DND-41 (cell line): ENCODE data around the gene OR2D3.

Source experiments
- ATAC-seq: fragments of 200-7000 bp; cut with Tn5 transposase; 3 replicates; pipeline ENCODE4 v1.9.1; 2021; ENCODE audit warnings: low read depth; ENCODE audit not compliant: insufficient read depth
- DNase-seq: peaks from one replicate; pipeline ENCODE4 v3.0.0-alpha.2; 2020
- H2AFZ ChIP-seq: 2 replicates; pipeline ENCODE4 v1.6.0; 2012; ENCODE audit warnings: low read depth, low read length
- H3K27ac ChIP-seq: 2 replicates; pipeline ENCODE4 v1.5.1; 2012; ENCODE audit warnings: low read length, inconsistent platforms
- H3K27me3 ChIP-seq: fragments of 200-600 bp; sonication (generic); 2 replicates; pipeline ENCODE4 v1.6.0; 2012; ENCODE audit warnings: low read length, mild to moderate bottlenecking, inconsistent platforms; ENCODE audit not compliant: insufficient read depth, poor library complexity
- H3K36me3 ChIP-seq: 2 replicates; pipeline ENCODE4 v1.5.1; 2012; ENCODE audit warnings: low read length, inconsistent platforms; ENCODE audit not compliant: insufficient read depth
- H3K4me1 ChIP-seq: 2 replicates; pipeline ENCODE4 v1.5.1; 2012; ENCODE audit warnings: mild to moderate bottlenecking, low read length; ENCODE audit not compliant: insufficient read depth
- H3K4me2 ChIP-seq: 2 replicates; pipeline ENCODE4 v1.6.0; 2012; ENCODE audit warnings: mild to moderate bottlenecking, moderate library complexity, low read length, inconsistent platforms; ENCODE audit not compliant: insufficient read depth
- H3K4me3 ChIP-seq, 2 experiments: fragments of 200-600 bp in 1 of 2; shearing (Covaris generic) in 1 of 2; 2 replicates each; pipeline ENCODE4 v1.5.1; 2012 to 2016; ENCODE audit warnings: inconsistent platforms in 2 of 2, low read length in 2 of 2, mild to moderate bottlenecking in 2 of 2, low read depth in 1 of 2, moderate library complexity in 1 of 2
- H3K79me2 ChIP-seq: 2 replicates; pipeline ENCODE4 v1.6.0; 2012; ENCODE audit warnings: low read length, inconsistent platforms; ENCODE audit not compliant: insufficient read depth
- H3K9ac ChIP-seq: 2 replicates; pipeline ENCODE4 v1.6.0; 2012; ENCODE audit warnings: low read depth, mild to moderate bottlenecking, inconsistent platforms, low read length, moderate library complexity
- H3K9me3 ChIP-seq: 2 replicates; pipeline ENCODE4 v1.5.1; 2012; ENCODE audit warnings: low read length, moderate library complexity, mild to moderate bottlenecking, inconsistent platforms; ENCODE audit not compliant: insufficient read depth, severe bottlenecking
- H4K20me1 ChIP-seq: 2 replicates; pipeline ENCODE4 v1.6.0; 2012; ENCODE audit warnings: low read length; ENCODE audit not compliant: insufficient read depth
- CTCF ChIP-seq: IDR thresholded peaks from 2 replicates; pipeline ENCODE4 v1.5.1; 2012; ENCODE audit warnings: borderline replicate concordance, low read length, moderate library complexity, mild to moderate bottlenecking; ENCODE audit not compliant: poor library complexity, severe bottlenecking; ENCODE audit errors: extremely low read depth
- EZH2 ChIP-seq: IDR thresholded peaks from 3 replicates; pipeline ENCODE4 v1.6.1; 2012; ENCODE audit warnings: borderline replicate concordance, low read depth, mild to moderate bottlenecking, moderate library complexity, low read length, inconsistent platforms; ENCODE audit not compliant: severe bottlenecking

Gene OR2D3

GRCh38 chr11:6888830-6889229 lies 32.0 kb upstream of the OR2D3 start:
- no peak overlapping the region for H2AFZ ChIP-seq
- H3K9me3 ChIP-seq = no peaks in the 10 kb centered on the region
- H4K20me1 ChIP-seq = no peaks in the 10 kb centered on the region
- TF ChIP-seq CTCF = no peak
- no peak for TF ChIP-seq EZH2
- no peak overlapping the region for H3K9ac ChIP-seq
- no peak for DNase-seq
- no peak overlapping the region for H3K4me3 ChIP-seq
- H3K27ac ChIP-seq = no peak overlapping the region
- H3K36me3 ChIP-seq = no peaks in the 10 kb centered on the region
- no peaks in the 10 kb centered on the region for H3K79me2 ChIP-seq
- no peak overlapping the region for H3K4me2 ChIP-seq
- H3K27me3 ChIP-seq = no peaks in the 10 kb centered on the region
- H3K4me1 ChIP-seq = no peaks in the 10 kb centered on the region
- no peak for ATAC-seq

GRCh38 chr11:6889835-6890234 lies 31.0 kb upstream of the OR2D3 start:
- H3K4me1 ChIP-seq = no peaks in the 10 kb centered on the region
- no peak overlapping the region for H3K4me3 ChIP-seq
- no peaks in the 10 kb centered on the region for H3K36me3 ChIP-seq
- H4K20me1 ChIP-seq = no peaks in the 10 kb centered on the region
- ATAC-seq (no peak), DNase-seq (no peak)
- no peaks in the 10 kb centered on the region for H3K9me3 ChIP-seq
- no peaks in the 10 kb centered on the region for H3K79me2 ChIP-seq
- no peak for TF ChIP-seq EZH2
- TF ChIP-seq CTCF = no peak
- no peak overlapping the region for H3K4me2 ChIP-seq
- no peak overlapping the region for H2AFZ ChIP-seq
- H3K9ac ChIP-seq = no peak overlapping the region
- H3K27ac ChIP-seq = no peak overlapping the region
- no peaks in the 10 kb centered on the region for H3K27me3 ChIP-seq

- Histone ChIP-seq H3K27ac (no peak within 1 kb of the TSS), H3K4me2 (no peak within 1 kb of the TSS), H3K27me3 (no peaks in the 10 kb centered on the region), H2AFZ (no peak within 1 kb of the TSS), H3K9ac (no peak within 1 kb of the TSS), H3K4me3 (no peak within 1 kb of the TSS), H4K20me1 (no peaks in the 10 kb centered on the region), H3K79me2 (no peaks in the 10 kb centered on the region), H3K9me3 (no peaks in the 10 kb centered on the region), H3K36me3 (no peaks in the 10 kb centered on the region), H3K4me1 (no peaks in the 10 kb centered on the region)
- ATAC-seq = no peak
- DNase-seq = no peak
- TF ChIP-seq EZH2 (no peak), CTCF (no peak)
Observed at GRCh38 chr11:6892400-6892799, 28.4 kb upstream of the OR2D3 start, which contains the start of gene OR2D2. OR2D2 (minus strand) TSS chr11:6892500; CDS start chr11:6892500, 0 bp downstream.

GRCh38 chr11:6894097-6894496 lies 26.7 kb upstream of the OR2D3 start:
- Histone ChIP-seq H3K4me2 (no peak overlapping the region), H3K79me2 (no peaks in the 10 kb centered on the region), H3K27me3 (no peaks in the 10 kb centered on the region), H3K36me3 (no peaks in the 10 kb centered on the region), H3K4me1 (no peaks in the 10 kb centered on the region), H3K4me3 (no peak overlapping the region), H2AFZ (no peak overlapping the region), H3K9ac (no peak overlapping the region), H4K20me1 (no peaks in the 10 kb centered on the region), H3K9me3 (no peaks in the 10 kb centered on the region), H3K27ac (no peak overlapping the region)
- no peak for TF ChIP-seq CTCF
- TF ChIP-seq EZH2 = no peak
- no peak for DNase-seq
- no peak for ATAC-seq
